Measurements from ENCODE around the gene FRMD8.

FRMD8 gene

DNA sequence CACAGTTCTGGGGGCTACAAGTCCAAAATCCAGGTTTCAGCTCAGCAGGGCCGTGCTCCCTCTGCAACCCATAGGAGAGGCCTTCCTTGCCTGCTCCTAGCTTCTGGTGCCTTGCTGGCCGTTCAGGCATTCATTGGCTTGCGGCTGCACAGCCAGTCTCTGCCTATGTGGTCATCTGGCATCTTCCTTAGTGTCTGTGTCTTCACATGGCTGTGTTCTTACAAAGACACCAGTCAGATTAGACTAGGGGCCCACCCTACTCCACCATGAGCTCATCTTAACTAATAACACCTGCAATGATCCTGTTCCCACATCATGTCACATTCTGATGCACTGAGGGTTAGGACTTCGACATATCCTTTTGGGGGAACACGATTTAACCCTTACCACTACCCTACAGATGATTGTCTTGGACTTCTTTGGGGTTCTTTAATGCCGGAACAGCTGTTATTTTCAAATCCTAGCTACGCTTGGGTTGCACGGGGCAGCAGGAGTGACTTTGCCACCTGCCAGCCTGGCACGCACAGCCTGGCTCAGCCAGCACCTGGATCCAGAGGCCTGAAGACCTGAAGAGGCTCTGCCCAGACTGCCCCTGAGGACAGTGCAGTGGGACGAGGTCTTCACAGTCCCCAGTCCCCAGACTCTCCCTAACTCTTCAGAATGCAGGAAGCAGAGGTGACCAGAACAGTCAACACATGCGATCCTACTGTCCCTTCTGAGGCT is 28.5 kb downstream of the FRMD8 start:
- DNase-seq (ENCODE audit: low spot score): no peak

DNA sequence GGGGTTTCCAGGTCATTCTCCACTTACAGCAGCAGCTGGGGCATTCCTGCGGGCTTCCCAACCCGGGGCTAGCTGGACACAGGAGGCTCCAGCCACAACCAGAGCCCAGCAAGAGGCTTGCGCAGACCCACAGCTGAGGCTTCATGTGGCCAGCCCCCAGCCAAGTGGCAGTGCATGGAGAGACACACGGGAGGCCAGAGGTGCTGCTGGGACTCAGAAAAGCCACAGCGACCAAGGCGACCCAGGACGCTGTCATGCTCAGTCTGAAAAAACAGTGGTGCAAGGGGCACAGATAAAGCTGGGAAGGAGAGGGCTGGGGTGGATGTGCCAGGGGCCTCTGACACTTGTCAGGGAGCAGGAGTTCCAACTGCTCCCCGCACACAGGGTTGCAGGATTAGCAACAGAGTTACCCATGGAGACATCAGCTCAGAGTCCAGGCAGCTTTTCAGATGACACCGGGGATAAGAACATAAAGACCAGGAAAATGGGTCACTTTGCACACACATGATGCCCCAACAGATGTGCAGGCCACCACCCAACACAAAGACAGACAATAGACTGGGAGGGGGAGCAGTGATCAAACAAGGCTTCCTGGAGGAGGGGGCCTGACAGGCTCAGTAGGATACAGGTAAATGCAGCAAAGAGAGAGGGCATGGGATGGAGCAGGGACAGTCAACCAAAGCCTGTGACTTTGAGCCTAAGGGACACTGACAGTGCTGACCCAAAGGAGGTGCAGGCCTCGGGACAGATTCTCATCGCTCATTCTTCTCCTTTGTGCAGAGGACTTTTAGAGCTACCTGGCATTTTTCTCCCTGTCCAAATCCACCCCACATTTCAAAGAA is 29.3 kb downstream of the FRMD8 start:
- DNase-seq (ENCODE audit: low spot score): no peak

DNA sequence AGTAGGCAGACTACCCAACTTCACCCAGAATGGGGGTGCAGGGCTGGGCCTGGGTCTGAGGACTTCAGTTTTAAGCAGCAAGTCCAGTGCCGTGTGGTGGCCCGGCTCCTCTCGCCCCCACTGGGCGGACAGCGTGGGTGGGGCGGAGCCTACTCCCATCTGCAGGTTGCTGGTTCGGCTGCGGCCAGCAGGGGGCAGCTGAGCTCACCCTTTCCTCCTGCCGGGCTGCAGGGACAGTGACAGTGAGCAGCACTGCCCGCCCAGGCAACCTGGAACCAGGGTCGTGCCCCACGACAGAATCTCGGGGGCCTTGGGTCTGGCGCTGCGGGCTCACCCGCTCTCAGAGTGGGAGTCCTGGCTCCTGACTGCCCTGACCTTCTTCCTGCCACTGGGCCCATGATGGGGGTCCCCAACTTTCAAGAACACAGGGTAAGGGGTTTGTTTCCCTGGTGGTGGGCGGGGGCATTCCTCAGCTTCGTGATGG is 29.9 kb downstream of the FRMD8 start:
- DNase-seq (ENCODE audit: low spot score): peak; percentile 81

DNA sequence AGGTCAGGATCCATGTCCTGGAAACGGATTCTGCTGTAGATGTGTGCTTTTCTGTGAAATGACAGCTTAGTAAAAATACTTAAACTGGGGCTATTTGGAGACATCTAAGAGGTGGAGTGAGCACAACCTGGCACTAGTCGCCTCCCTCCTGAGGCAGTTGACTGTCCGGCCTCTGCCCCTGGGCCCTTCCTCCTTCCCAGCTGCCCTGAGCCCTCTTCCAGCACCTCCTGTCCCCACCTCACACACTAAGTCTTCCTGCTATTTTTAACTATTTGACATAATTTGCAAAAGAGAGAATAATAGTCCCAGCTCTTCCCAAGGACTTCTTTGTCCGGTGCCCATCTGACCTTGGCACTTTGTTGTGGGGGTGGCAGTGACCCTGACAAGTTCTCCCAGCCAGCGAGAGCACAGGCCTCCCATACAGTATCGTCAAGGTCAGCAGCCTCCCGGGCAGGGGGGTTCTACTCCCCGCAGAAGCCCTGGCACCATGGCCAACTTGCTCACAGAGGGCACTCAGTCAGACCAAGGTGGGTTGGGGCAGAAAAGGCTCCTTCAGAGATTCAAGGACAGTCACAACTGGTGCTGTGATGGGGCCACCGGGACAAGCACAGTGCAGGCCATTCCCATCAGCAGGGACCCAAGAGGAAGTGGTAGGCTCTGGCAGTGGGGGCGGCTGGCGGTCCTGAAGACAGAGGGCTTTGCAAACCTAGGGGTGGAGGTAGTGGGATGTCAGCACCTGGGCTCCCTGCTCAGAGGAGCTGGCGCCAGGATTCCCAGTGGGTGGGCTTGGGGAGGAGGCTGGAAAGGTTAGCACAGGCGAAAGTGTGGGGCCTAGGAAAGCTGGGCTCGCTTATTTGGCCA is 30.6 kb downstream of the FRMD8 start:
- peak; percentile 23 for DNase-seq (ENCODE audit: low spot score)

DNA sequence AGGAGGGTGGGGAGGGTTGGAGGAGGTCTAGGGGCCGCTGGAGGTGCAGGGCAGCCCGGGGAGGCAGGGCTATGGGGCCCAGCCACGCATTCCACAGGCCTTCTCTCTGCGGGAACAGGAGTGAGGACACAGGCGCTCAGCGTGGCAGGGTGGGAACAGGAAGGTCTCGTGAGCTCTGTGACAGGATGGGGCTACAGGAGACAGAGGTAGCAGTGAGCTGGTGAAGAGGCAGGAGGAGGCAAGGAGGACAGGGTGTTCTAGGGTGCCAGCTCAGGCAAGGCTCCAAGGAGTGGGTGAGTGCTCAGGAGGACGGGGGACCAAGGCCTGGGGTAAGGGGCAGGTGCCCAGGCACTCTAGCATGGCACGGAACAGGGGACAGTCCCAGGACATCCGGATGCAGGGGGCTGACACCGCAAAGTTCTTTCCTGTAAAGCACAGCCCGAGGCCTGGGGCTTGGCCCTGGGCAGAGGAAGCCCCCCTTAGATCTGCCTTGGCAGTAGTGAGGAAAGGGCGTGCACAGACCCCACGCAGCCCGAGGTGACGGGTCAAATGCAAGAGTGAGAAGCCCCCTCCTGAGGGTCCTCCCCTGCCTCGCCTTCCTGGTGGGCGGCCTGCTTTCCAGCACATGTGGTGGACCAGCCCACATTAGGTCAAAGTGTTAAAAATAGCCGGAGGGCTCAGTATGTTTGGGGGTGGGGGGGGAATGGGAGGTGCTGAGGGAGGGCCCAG is 31.4 kb downstream of the FRMD8 start:
- DNase-seq (ENCODE audit: low spot score): peak; percentile 44

DNA sequence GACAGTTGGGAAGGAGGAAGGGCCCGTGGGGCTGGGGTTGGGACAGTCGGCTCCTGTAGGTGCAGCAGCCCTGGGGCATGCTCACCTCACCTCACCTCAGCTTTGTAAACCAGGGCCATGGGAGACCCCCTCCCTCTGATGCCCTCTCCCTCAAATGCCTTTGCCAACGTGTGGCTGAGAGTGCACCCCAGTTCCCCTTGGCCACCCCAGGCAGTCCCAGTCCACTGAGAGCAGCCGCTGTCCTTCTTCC is 31.9 kb downstream of the FRMD8 start:
- DNase-seq (ENCODE audit: low spot score): no peak

DNA sequence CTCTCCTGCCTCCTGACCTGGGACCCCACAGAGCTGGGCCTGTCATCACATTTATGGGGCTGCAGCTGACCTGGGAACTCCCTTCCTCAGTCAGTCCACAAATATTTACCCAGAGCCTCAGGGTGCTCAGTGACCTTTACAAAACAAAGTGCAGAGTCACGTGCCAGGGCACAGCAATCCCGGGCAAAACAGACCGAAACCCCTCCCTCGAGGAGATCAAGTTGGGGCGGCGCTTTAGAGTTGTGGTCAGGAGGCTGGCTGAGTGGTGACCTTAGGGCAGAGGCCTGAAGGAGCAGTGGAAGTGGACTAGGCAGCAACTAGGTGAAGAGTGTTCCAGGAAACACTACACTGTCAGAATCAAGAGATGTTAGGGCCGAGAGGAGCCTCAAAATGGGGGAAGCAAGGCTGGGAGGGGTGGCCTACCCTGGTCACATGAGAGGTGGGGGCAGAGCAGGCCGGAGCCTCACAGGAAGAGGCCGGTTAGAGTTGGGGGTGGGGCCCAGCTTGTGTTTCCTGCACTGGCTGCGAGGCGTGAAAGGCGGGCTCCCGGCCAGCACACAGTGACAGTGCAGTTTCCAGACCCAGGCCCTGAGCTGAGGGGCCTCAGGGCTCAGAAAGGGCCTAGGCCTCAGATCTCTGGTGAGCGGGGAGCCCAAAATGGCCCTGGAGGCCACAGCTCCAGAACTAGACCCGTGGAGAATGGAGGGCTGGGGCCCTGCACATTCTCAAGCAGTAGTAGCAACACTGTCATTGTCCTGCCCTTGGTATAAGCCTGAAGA is 32.4 kb downstream of the FRMD8 start:
- peak; percentile 98 for DNase-seq (ENCODE audit: low spot score)

DNA sequence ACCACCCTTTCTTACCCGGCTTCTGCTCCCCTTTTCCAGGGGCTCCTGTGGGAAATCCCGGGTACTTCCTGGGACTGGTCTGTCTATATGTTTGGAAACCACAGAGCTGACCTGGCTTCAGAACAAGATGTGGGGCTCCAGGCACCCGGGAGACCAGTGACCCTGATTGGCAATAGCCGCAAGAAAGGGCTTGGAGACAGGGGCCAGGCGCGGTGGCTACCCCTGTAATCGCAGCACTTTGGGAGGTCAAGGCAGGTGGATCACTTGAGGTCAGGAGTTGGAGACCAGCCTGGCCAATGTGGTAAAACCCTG is 33.0 kb downstream of the FRMD8 start:
- no peak for DNase-seq (ENCODE audit: low spot score)

DNA sequence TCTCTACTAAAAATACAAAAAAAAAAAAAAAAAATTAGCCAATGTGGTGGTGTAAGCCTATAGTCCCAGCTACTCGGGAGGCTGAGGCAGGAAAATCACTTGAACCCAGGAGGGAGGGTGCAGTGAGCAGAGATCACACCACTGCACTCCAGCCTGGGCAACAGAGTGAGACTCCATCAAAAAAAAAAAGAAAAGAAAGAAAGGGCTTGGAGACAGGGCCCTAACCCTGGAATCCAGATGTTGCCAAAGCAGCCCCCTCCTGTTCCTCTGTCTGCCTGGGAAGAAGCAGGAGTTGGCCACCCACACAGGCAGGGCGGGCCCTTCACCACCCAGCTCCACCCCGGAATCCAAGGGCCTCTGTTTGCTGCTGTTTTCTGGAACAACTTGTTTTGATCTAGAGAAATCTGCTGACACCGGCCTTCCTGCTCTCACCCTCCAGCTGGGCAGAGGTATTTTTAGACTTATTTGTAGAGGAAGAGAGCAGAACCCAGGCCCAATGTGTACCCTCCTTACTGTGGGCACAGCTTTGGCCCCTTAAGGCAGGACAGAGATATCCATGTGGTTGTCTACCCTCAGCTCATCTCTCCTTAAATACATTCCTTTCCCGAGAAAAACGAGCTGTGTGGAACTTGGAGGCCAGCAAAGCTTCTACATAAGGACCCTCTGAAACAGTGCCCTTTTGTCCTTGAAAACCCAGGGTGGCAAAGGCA is 33.5 kb downstream of the FRMD8 start:
- peak; percentile 94 for DNase-seq (ENCODE audit: low spot score)

DNA sequence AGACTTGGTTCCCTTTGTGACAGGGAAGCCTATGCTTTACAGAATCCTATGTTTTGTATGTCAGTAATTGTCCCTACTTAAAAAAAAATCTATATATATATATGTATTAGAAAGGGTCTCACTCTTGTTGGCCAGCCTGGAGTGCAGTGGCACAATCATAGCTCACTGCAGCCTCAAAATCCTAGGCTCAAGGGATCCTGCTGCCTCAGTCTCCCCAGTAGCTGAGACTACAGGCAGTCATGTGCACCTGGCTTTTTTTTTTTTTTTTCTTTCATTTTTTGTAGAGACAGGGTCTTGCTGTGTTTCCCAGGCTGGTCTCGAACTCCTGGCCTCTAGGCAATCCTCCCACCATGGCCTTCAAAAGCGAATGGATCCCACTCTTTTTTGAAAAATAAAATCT is 34.1 kb downstream of the FRMD8 start:
- no peak for DNase-seq (ENCODE audit: low spot score)

DNA sequence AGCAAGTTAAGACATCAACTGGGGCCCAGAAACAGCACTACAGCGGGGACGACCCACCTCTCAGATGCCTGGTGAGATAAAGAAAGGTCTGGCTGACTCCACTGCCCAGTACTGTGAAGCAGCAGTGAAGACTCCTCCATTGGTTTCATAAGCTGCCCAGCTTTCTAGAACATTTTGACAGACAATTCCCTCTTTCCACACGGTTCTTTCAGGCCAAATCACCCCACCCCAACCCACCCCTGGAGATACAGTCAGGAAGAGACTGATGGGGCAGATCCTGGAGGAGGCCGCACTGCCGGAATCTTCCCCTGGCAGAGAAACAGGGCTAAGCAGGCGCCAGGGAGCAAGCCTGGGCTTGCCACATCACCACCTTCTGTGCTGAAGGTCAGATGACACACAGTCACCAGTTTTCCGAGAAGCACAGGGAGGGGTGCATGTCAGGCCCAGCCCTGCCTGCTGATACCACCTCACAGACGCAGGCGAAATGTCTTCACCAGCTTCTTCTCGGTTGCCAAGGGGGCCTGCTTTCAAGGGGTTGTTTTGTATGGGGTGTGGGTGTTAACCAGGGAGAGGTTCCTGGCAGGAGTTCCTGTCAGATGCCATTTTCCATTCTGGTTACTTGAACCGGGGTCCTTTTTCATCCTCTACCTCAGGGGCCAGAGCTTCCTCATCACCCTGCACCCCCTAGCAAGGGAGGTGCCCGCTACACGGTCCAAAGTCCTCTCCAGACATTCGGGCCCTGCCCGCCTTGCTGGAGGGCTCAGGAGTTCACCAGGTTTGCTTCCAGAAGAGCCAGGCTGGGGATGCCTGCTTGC is 34.7 kb downstream of the FRMD8 start:
- peak; percentile 96 for DNase-seq (ENCODE audit: low spot score)

DNA sequence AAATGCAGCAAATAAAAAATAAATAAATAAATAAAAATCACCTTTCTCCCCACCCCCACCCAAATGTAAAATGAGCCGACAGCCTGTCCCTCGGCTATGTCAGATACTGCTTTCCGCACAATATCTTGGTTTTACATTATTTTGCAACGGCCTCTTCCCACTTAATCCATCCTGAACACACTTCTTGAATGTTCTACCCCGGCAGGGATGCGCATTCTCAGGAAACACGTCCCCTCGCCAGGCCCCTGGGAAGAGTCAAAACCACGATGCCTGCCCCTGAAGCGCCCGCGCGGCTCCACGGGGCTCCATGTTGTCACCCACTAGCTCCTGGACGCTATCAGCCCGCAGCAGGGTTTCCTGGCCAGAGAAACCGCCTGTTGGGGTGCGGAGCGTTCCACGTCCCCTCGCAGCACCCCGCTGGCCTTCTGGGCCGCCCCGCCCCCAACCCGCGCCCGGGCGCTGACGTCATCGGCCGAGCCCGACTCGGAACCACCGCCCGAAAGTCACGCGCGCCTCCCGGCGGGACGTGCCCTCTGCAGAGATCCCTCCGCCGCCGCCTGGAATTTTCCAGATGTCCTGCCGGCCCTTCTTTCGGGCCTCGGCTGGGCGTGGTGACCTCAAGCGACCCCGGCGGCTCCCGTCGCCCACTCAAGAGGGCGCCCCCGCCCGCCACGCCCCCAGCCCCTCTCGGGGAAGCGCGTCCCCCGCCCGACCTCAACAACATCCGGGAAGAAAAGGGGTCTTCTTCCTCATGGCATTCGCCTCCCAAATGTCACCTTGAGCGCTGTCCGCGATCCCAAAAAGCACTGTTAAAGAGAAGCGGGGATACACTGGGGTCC is 35.6 kb downstream of the FRMD8 start:
- peak; percentile 96 for DNase-seq (ENCODE audit: low spot score)

DNA sequence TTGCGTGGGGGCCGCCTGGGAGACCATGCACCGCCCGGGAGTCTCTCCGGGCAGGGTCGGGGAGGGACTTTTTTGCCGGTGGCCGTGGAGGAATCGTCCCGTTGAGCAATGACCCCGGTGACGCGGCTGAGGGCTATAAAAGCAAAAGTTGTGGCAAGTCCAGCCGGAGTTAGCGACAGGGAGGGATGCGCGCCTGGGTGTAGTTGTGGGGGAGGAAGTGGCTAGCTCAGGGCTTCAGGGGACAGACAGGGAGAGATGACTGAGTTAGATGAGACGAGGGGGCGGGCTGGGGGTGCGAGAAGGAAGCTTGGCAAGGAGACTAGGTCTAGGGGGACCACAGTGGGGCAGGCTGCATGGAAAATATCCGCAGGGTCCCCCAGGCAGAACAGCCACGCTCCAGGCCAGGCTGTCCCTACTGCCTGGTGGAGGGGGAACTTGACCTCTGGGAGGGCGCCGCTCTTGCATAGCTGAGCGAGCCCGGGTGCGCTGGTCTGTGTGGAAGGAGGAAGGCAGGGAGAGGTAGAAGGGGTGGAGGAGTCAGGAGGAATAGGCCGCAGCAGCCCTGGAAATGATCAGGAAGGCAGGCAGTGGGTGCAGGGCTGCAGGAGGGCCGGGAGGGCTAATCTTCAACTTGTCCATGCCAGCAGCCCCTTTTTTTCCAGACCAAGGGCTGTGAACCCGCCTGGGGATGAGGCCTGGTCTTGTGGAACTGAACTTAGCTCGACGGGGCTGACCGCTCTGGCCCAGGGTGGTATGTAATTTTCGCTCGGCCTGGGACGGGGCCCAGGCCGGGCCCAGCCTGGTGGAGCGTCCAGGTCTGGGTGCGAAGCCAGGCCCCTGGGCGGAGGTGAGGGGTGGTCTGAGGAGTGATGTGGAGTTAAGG is 36.4 kb downstream of the FRMD8 start, which contains the start of gene NEAT1:
NEAT1 (plus strand) TSS at position 166 of the 883 bp plus-strand sequence.
- DNase-seq (ENCODE audit: low spot score): peak; percentile 94

DNA sequence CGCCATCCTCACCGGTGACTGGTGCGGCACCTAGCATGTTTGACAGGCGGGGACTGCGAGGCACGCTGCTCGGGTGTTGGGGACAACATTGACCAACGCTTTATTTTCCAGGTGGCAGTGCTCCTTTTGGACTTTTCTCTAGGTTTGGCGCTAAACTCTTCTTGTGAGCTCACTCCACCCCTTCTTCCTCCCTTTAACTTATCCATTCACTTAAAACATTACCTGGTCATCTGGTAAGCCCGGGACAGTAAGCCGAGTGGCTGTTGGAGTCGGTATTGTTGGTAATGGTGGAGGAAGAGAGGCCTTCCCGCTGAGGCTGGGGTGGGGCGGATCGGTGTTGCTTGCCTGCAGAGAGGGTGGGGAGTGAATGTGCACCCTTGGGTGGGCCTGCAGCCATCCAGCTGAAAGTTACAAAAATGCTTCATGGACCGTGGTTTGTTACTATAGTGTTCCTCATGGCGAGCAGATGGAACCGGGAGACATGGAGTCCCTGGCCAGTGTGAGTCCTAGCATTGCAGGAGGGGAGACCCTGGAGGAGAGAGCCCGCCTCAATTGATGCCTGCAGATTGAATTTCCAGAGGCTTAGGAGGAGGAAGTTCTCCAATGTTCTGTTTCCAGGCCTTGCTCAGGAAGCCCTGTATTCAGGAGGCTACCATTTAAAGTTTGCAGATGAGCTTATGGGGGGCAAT is 37.2 kb downstream of the FRMD8 start:
- peak; percentile 36 for DNase-seq (ENCODE audit: low spot score)

DNA sequence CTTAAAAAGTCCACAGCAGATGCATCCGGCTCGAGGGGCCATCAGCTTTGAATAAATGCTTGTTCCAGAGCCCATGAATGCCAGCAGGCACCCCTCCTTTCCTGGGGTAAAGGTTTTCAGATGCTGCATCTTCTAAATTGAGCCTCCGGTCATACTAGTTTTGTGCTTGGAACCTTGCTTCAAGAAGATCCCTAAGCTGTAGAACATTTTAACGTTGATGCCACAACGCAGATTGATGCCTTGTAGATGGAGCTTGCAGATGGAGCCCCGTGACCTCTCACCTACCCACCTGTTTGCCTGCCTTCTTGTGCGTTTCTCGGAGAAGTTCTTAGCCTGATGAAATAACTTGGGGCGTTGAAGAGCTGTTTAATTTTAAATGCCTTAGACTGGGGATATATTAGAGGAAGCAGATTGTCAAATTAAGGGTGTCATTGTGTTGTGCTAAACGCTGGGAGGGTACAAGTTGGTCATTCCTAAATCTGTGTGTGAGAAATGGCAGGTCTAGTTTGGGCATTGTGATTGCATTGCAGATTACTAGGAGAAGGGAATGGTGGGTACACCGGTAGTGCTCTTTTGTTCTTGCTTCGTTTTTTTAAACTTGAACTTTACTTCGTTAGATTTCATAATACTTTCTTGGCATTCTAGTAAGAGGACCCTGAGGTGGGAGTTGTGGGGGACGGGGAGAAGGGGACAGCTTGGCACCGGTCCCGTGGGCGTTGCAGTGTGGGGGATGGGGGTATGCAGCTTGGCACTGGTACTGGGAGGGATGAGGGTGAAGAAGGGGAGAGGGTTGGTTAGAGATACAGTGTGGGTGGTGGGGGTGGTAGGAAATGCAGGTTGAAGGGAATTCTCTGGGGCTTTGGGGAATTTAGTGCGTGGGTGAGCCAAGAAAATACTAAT is 38.0 kb downstream of the FRMD8 start:
- peak; percentile 47 for DNase-seq (ENCODE audit: low spot score)

All from SW480 (cell line).